ENCODE data around the gene PSD2.

PSD2 gene

GRCh38 chr5:139839232-139839815 lies 43.7 kb downstream of the PSD2 start:
- DNase-seq: no peak

GRCh38 chr5:139839918-139840317 lies 44.3 kb downstream of the PSD2 start:
- no peak for DNase-seq

- DNase-seq: no peak
These were observed 45.9 kb downstream of the PSD2 start for GRCh38 chr5:139841549-139841948.

GRCh38 chr5:139842321-139842720 lies 46.7 kb downstream of the PSD2 start:
- DNase-seq: no peak

GRCh38 chr5:139843991-139844390 lies 48.4 kb downstream of the PSD2 start:
- DNase-seq: no peak

GRCh38 chr5:139844472-139845145 lies 49.0 kb downstream of the PSD2 start:
- DNase-seq: peak; percentile 71

- DNase-seq: no peak
These were observed 50.5 kb downstream of the PSD2 start for GRCh38 chr5:139845846-139846681.

- DNase-seq: no peak
These were observed 51.5 kb downstream of the PSD2 start for GRCh38 chr5:139847091-139847490.

- peak; percentile 76 for DNase-seq
These were observed 52.3 kb downstream of the PSD2 start for GRCh38 chr5:139847790-139848507.

- DNase-seq: peak; percentile 21
These were observed 53.0 kb downstream of the PSD2 start for GRCh38 chr5:139848508-139849100.

- no peak for DNase-seq
These were observed 53.9 kb downstream of the PSD2 start for GRCh38 chr5:139849501-139849900.

GRCh38 chr5:139849942-139850341 lies 54.3 kb downstream of the PSD2 start:
- DNase-seq: no peak

- DNase-seq: no peak
These were observed 54.9 kb downstream of the PSD2 start for GRCh38 chr5:139850423-139851016.

- no peak for DNase-seq
These were observed 56.0 kb downstream of the PSD2 start for GRCh38 chr5:139851558-139851957.

- DNase-seq: no peak
These were observed 57.1 kb downstream of the PSD2 start for GRCh38 chr5:139852696-139853095.

GRCh38 chr5:139854029-139854605 lies 58.5 kb downstream of the PSD2 start:
- DNase-seq: no peak

- DNase-seq: no peak
These were observed 59.3 kb downstream of the PSD2 start for GRCh38 chr5:139854953-139855352.

GRCh38 chr5:139855451-139855850 lies 59.8 kb downstream of the PSD2 start:
- DNase-seq: no peak

- DNase-seq: no peak
These were observed 60.4 kb downstream of the PSD2 start for GRCh38 chr5:139855946-139856540.

GRCh38 chr5:139856714-139857113 lies 61.1 kb downstream of the PSD2 start:
- no peak for DNase-seq

GRCh38 chr5:139859013-139859412 lies 63.4 kb downstream of the PSD2 start:
- DNase-seq: no peak
